Uterus (tissue), 4 donors: ENCODE measurements around the gene PPP2R5E. TPM values are rescaled to one million over a fixed set of nuclear protein-coding genes. Genes with fewer than 3 reads are reported as not detected.

Source experiments
- DNase-seq, 2 donors: peaks; one replicate each; pipeline ENCODE4 v3.0.0-alpha.2; 2019 to 2020
- H3K27ac ChIP-seq, 2 donors: fragments of 200-600 bp; sonication (generic); 1 replicate in 1 of 2; 2 replicates in 1 of 2; pipeline ENCODE4 v1.5.1; 2016 to 2018
- H3K27me3 ChIP-seq, 2 donors: fragments of 200-600 bp; sonication (generic); one replicate each; pipeline ENCODE4 v1.5.1; 2018 to 2019; ENCODE audit warnings: control low read depth in 1 of 2
- H3K36me3 ChIP-seq, 2 donors: fragments of 200-600 bp; sonication (generic); one replicate each; pipeline ENCODE4 v1.5.1; 2019; ENCODE audit warnings: control low read depth in 1 of 2
- H3K4me1 ChIP-seq, 2 donors: fragments of 200-600 bp; sonication (generic); one replicate each; pipeline ENCODE4 v1.5.1; 2018 to 2019; ENCODE audit warnings: control low read depth in 1 of 2
- H3K4me3 ChIP-seq, 2 donors: fragments of 200-600 bp; sonication (generic); 1 replicate in 1 of 2; 2 replicates in 1 of 2; pipeline ENCODE4 v1.5.1; 2018 to 2019; ENCODE audit warnings: mild to moderate bottlenecking in 1 of 2
- H3K9me3 ChIP-seq, 2 donors: fragments of 200-600 bp; sonication (generic); one replicate each; pipeline ENCODE4 v1.5.1; 2019; ENCODE audit warnings: control low read depth in 1 of 2
- CTCF ChIP-seq, 4 experiments: fragments of 200-600 bp in 2 of 4; fragments of 450-650 bp in 2 of 4; sonication (generic) in 2 of 4; IDR thresholded peaks; one replicate each; pipeline ENCODE4 v1.5.1; 2016 to 2019; ENCODE audit warnings: antibody characterized with exemption in 4 of 4, mild to moderate bottlenecking in 2 of 4, moderate library complexity in 1 of 4
- POLR2A ChIP-seq, 2 donors: fragments of 450-650 bp; IDR thresholded peaks; one replicate each; pipeline ENCODE4 v1.6.1; 2016; ENCODE audit warnings: antibody characterized with exemption in 2 of 2, mild to moderate bottlenecking in 1 of 2, moderate library complexity in 1 of 2
- intact Hi-C: fragments of 100-400 bp; cut with DNase I; formaldehyde crosslinking; loops from one replicate; pipeline ENCODE4 v1.15.1; 2023; ENCODE audit warnings: low total_unique reads
- total RNA-seq, 4 donors: library from RNA; depleted of rRNA in 3 of 4; stranded (reverse); fragments of >200 nt in 3 of 4; gene quantifications; one replicate each; pipeline versions ENCODE4 v1.1.0 to v1.2.4, GENCODE V29; 2014 to 2023
- donor health status: DM: yes; HTN: yes; CAD: no.

The PPP2R5E gene
- total RNA-seq, 4 donors from 2014 or later = 20.0 to 62.0 (median 42.3) TPM

GRCh38 chr14:63405715-63406114 is 137.5 kb downstream of the PPP2R5E start:
- no peaks in the 10 kb centered on the region for H3K36me3 ChIP-seq
- no peaks in the 10 kb centered on the region for H3K4me1 ChIP-seq
- TF ChIP-seq POLR2A (IDR thresholded peaks at IDR 0.05) (no peak), CTCF (IDR thresholded peaks at IDR 0.05) (no peak)
- no peaks in the 10 kb centered on the region for H3K27me3 ChIP-seq
- no peaks in the 10 kb centered on the region for H3K9me3 ChIP-seq
- no peak overlapping the region for H3K4me3 ChIP-seq
- no peak for DNase-seq
- intact Hi-C loops = no loop called here
- H3K27ac ChIP-seq = no peak overlapping the region

- Histone ChIP-seq H3K4me3 (no peak overlapping the region), H3K9me3 (no peaks in the 10 kb centered on the region), H3K27ac (no peak overlapping the region), H3K4me1 (no peaks in the 10 kb centered on the region), H3K36me3 (no peaks in the 10 kb centered on the region), H3K27me3 (no peaks in the 10 kb centered on the region)
- DNase-seq = no peak
- TF ChIP-seq CTCF (IDR thresholded peaks at IDR 0.05) = no peak
- no peak for TF ChIP-seq POLR2A (IDR thresholded peaks at IDR 0.05)
- intact Hi-C loops = no loop called here
These were observed 138.3 kb downstream of the PPP2R5E start for GRCh38 chr14:63404906-63405305.

GRCh38 chr14:63401646-63402045 is 141.5 kb downstream of the PPP2R5E start:
- H3K4me3 ChIP-seq = no peak overlapping the region
- H3K27ac ChIP-seq = peak overlapping the region in 1 of 2 donors; percentile 45
- H3K36me3 ChIP-seq = no peaks in the 10 kb centered on the region
- no peaks in the 10 kb centered on the region for H3K9me3 ChIP-seq
- TF ChIP-seq POLR2A (IDR thresholded peaks at IDR 0.05) (no peak), CTCF (IDR thresholded peaks at IDR 0.05) (no peak)
- H3K27me3 ChIP-seq = no peaks in the 10 kb centered on the region
- intact Hi-C loops = no loop called here
- no peaks in the 10 kb centered on the region for H3K4me1 ChIP-seq
- no peak for DNase-seq

GRCh38 chr14:63398952-63399351 is 144.2 kb downstream of the PPP2R5E start:
- DNase-seq = no peak
- no peak overlapping the region for H3K27ac ChIP-seq
- intact Hi-C loops = loop anchor here (10.0 kb wide), 1 partner anchor 146 kb away; the partner anchor contains the start of gene PPP2R5E
- no peaks in the 10 kb centered on the region for H3K9me3 ChIP-seq
- no peaks in the 10 kb centered on the region for H3K36me3 ChIP-seq
- H3K4me3 ChIP-seq = no peak overlapping the region
- TF ChIP-seq POLR2A (IDR thresholded peaks at IDR 0.05) = no peak
- TF ChIP-seq CTCF (IDR thresholded peaks at IDR 0.05) = no peak
- H3K4me1 ChIP-seq = no peaks in the 10 kb centered on the region
- no peaks in the 10 kb centered on the region for H3K27me3 ChIP-seq

GRCh38 chr14:63394841-63395240 is 148.3 kb downstream of the PPP2R5E start:
- H3K27ac ChIP-seq = no peak overlapping the region
- H3K36me3 ChIP-seq = no peaks in the 10 kb centered on the region
- no peaks in the 10 kb centered on the region for H3K9me3 ChIP-seq
- DNase-seq = no peak
- no peaks in the 10 kb centered on the region for H3K27me3 ChIP-seq
- TF ChIP-seq CTCF (IDR thresholded peaks at IDR 0.05) = no peak
- TF ChIP-seq POLR2A (IDR thresholded peaks at IDR 0.05) = no peak
- H3K4me1 ChIP-seq = no peaks in the 10 kb centered on the region
- intact Hi-C loops = loop anchor here (10.0 kb wide), 1 partner anchor 150 kb away; the partner anchor contains the start of gene PPP2R5E
- H3K4me3 ChIP-seq = no peak overlapping the region
